SK-MEL-5 (cell line): ENCODE data around the gene TPX2. TPM values are rescaled to one million over a fixed set of nuclear protein-coding genes. Genes with fewer than 3 reads are reported as not detected.
A peak's percentile ranks its signal among the peaks of the same experiment; 100 is the strongest.

Experiments used
- DNase-seq: peaks from one replicate; pipeline ENCODE4 v3.0.0-alpha.2; 2016; ENCODE audit warnings: low read depth, low spot score
- in situ Hi-C: cut with HindIII; loops from 2 replicates; pipeline ENCODE4 v1.10.0; 2016; ENCODE audit warnings: low sequenced_read_pairs, high pct_unique_total_duplicates, low pct_unique_long_range_greater_than_20kb
- total RNA-seq: library from RNA; depleted of rRNA; stranded (reverse); fragments of >200 nt; shearing (Covaris generic); gene quantifications from 2 replicates; pipeline ENCODE4 v1.2.3, GENCODE V29; 2014

TPX2 gene
- total RNA-seq, 1 experiment from 2014 or later, result 74.2 TPM

- no peak for DNase-seq
- in situ Hi-C loops, result no loop called here
Observed at GRCh38 chr20:31704225-31705119, 34.6 kb upstream of the TPX2 start.

GRCh38 chr20:31705191-31705590, 33.9 kb upstream of the TPX2 start:
- no peak for DNase-seq
- in situ Hi-C loops, result no loop called here

GRCh38 chr20:31705598-31706597, 33.2 kb upstream of the TPX2 start:
- in situ Hi-C loops, result no loop called here
- DNase-seq, result no peak

- DNase-seq, result no peak
- in situ Hi-C loops, result no loop called here
Observed at GRCh38 chr20:31706607-31707257, 32.4 kb upstream of the TPX2 start.

GRCh38 chr20:31707258-31707615, 31.9 kb upstream of the TPX2 start:
- in situ Hi-C loops, result no loop called here
- DNase-seq, result no peak

- in situ Hi-C loops, result no loop called here
Observed at GRCh38 chr20:31707994-31708735, 30.9 kb upstream of the TPX2 start.

GRCh38 chr20:31708736-31709534, 30.2 kb upstream of the TPX2 start:
- in situ Hi-C loops, result no loop called here
- DNase-seq, result no peak

More at GRCh38 chr20:31707994-31708735, 30.9 kb upstream of the TPX2 start:
- DNase-seq, result no peak

- DNase-seq, result no peak
- in situ Hi-C loops, result no loop called here
Observed at GRCh38 chr20:31709939-31710338, 29.2 kb upstream of the TPX2 start.

GRCh38 chr20:31710423-31711108, 28.5 kb upstream of the TPX2 start:
- no peak for DNase-seq
- in situ Hi-C loops, result no loop called here

GRCh38 chr20:31711179-31712111, 27.6 kb upstream of the TPX2 start:
- in situ Hi-C loops, result no loop called here
- DNase-seq, result no peak

GRCh38 chr20:31712112-31712553, 27.0 kb upstream of the TPX2 start:
- in situ Hi-C loops, result no loop called here
- DNase-seq, result no peak

GRCh38 chr20:31712564-31713311, 26.4 kb upstream of the TPX2 start:
- DNase-seq, result peak; percentile 64
- in situ Hi-C loops, result no loop called here

GRCh38 chr20:31713312-31714273, 25.5 kb upstream of the TPX2 start:
- no peak for DNase-seq
- in situ Hi-C loops, result no loop called here
